ENCODE data around the gene PCDH15.

DNA sequence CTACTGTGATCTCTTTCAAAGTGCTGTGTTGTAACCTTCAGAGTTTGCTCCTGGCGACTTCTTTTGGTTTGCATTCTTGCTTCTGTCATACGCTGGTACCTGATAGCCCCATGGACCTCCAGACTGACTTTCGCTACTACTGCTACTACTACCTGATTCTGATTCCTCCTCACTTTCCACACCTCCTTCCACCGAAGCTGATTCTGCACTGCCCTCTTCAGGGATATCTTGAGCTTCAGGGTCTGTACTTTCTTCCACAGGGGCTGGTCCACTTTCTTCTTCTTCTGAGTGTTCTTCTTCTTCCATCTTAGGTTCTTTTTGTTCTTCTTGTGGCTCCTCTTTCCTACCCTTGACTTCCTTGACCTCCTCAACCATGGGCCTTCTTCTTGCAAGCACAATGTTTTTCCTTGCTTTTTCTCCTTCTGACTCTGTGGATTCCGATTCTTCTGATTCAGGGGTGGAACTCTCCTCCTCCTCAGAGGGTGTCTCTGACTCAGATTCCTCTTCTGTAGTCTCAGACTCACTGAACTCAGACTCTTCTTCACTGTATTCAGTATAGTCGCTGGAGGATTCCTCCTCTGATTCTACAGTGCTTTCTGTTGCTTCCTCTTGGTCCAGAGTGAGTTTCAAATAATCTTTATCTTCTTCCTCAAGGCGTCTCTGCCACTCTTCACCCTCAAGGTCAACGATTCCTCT lies 992.2 kb downstream of the PCDH15 start:
- TF ChIP-seq CTCF (IDR thresholded peaks at IDR 0.05) (peak in 1 of 6 experiments; percentile 11), POLR2A (IDR thresholded peaks at IDR 0.05) (no peak)
